ENCODE measurements around the gene TECPR1.

TECPR1 gene

GRCh38 chr7:98232799-98233198 is 19.2 kb downstream of the TECPR1 start:
- Histone ChIP-seq H3K9ac (ENCODE audit: low read depth, low read length) (no peak overlapping the region), H3K9me3 (ENCODE audit: control insufficient read depth, insufficient read depth, low read length) (no peaks in the 10 kb centered on the region), H3K36me3 (ENCODE audit: insufficient read depth, low read length) (no peaks in the 10 kb centered on the region; the same call in 1 of the 2 replicates), H3K4me1 (ENCODE audit: insufficient read depth, low read length) (no peaks in the 10 kb centered on the region)

DNA sequence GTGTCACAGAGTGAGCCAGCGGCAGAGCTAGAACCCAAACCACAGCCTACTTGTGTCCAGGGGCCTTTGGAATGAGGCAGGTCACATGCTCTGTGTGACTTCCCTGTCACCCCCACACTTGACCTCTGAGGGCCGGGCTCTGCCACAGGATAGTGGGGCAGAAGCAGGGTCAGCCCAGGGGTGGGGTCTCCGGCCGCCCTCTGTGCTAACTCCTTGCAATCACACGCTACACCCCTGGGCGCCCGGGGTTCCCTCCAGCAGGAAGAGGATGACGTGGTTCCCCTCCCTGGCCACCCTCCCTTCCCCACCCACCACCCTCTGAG is 19.8 kb downstream of the TECPR1 start:
- H3K9ac ChIP-seq (ENCODE audit: low read depth, low read length), result no peak overlapping the region
- no peaks in the 10 kb centered on the region; the same call in 1 of the 2 replicates for H3K36me3 ChIP-seq (ENCODE audit: insufficient read depth, low read length)
- no peaks in the 10 kb centered on the region for H3K4me1 ChIP-seq (ENCODE audit: insufficient read depth, low read length)
- H3K9me3 ChIP-seq (ENCODE audit: control insufficient read depth, insufficient read depth, low read length), result no peaks in the 10 kb centered on the region

GRCh38 chr7:98231493-98232262 is 20.4 kb downstream of the TECPR1 start:
- Histone ChIP-seq H3K36me3 (ENCODE audit: insufficient read depth, low read length) (no peaks in the 10 kb centered on the region; the same call in 1 of the 2 replicates), H3K9me3 (ENCODE audit: control insufficient read depth, insufficient read depth, low read length) (no peaks in the 10 kb centered on the region), H3K4me1 (ENCODE audit: insufficient read depth, low read length) (no peaks in the 10 kb centered on the region), H3K9ac (ENCODE audit: low read depth, low read length) (no peak overlapping the region)

- H3K9ac ChIP-seq (ENCODE audit: low read depth, low read length), result no peak overlapping the region
- H3K9me3 ChIP-seq (ENCODE audit: control insufficient read depth, insufficient read depth, low read length), result no peaks in the 10 kb centered on the region
- no peaks in the 10 kb centered on the region; the same call in 1 of the 2 replicates for H3K36me3 ChIP-seq (ENCODE audit: insufficient read depth, low read length)
- H3K4me1 ChIP-seq (ENCODE audit: insufficient read depth, low read length), result no peaks in the 10 kb centered on the region
Observed at GRCh38 chr7:98230746-98231471, 21.1 kb downstream of the TECPR1 start.

DNA sequence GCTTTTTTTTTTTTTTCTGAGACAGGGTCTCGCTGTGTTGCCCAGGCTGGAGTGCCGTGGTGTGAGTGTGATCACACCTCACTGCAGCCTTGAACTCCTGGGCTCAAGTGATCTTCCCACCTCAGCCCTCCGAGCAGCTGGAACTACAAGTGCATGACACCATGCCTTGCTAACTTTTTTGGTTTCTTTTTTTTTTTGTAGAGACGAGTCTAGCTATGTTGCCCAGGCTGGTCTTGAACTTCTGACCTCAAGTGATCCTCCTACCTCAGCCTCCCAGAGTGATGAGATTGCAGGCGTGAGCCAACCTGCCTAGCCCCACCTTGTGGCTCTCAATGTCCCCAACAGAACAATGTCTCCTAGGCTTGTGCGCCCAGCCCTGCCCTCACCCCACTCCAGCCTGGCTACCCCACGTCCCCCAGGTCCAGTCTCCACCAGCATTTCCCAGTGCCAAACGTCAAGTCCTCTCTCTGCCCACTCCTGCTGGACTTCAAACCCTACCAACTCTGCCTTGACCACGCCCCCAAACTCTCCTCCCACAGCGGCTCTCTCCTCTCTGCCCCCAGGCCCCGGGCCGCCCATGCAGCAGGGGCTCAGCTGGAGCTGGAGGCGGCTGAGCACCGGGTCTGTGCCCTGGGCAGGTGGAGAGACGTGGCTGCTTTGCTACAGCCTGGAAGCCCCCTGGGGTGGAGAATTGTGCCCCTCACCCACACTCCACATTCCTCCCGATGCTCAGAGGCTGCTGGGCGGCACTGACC is 21.9 kb downstream of the TECPR1 start:
- Histone ChIP-seq H3K9ac (ENCODE audit: low read depth, low read length) (no peak overlapping the region), H3K36me3 (ENCODE audit: insufficient read depth, low read length) (no peaks in the 10 kb centered on the region; the same call in 1 of the 2 replicates), H3K9me3 (ENCODE audit: control insufficient read depth, insufficient read depth, low read length) (no peaks in the 10 kb centered on the region), H3K4me1 (ENCODE audit: insufficient read depth, low read length) (no peaks in the 10 kb centered on the region)

DNA sequence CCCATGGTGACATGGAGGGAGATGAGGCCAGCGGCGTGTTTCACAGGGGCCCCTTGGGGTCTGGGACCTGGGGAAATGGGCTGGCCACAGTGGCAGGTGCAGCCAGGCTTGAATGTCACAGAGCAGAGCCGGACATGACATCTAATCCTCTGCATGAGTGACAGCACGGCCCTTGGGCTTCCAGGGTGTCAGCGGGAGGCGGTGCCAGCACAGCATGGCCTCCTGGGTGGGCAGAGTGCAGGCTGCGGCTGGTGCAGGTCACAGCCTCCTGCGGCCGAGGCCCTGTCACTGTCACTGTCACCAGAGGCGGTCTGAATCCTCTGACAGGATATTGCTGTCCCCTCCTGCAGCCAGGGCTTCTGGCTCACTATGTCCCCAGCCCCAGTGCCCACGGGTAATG is 22.6 kb downstream of the TECPR1 start:
- Histone ChIP-seq H3K36me3 (ENCODE audit: insufficient read depth, low read length) (no peaks in the 10 kb centered on the region; the same call in 1 of the 2 replicates), H3K4me1 (ENCODE audit: insufficient read depth, low read length) (no peaks in the 10 kb centered on the region), H3K9me3 (ENCODE audit: control insufficient read depth, insufficient read depth, low read length) (no peaks in the 10 kb centered on the region), H3K9ac (ENCODE audit: low read depth, low read length) (no peak overlapping the region)

DNA sequence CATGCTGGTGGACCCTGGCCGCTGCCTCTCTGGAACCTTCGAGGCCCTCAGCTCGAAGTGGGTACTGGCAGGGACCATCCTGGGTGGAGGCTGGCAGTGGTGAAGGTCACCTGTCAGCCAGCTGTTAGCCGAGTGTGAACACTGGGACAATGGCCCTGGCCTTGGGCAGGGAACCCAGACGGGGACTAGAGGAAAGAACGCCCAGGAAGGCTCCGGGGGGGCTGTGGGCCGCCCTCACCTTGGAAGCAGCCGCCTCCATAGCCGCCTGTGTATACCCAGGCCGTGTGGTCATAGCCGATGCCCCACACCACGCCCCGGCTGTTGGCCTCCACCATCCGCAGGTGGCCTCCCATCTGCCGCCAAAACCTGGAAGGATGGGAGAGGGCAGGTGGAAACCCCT is 23.2 kb downstream of the TECPR1 start:
- no peaks in the 10 kb centered on the region for H3K4me1 ChIP-seq (ENCODE audit: insufficient read depth, low read length)
- H3K36me3 ChIP-seq (ENCODE audit: insufficient read depth, low read length), result no peaks in the 10 kb centered on the region; the same call in 1 of the 2 replicates
- no peak overlapping the region for H3K9ac ChIP-seq (ENCODE audit: low read depth, low read length)
- H3K9me3 ChIP-seq (ENCODE audit: control insufficient read depth, insufficient read depth, low read length), result no peaks in the 10 kb centered on the region

- Histone ChIP-seq H3K4me1 (ENCODE audit: insufficient read depth, low read length) (no peaks in the 10 kb centered on the region), H3K9ac (ENCODE audit: low read depth, low read length) (no peak overlapping the region), H3K9me3 (ENCODE audit: control insufficient read depth, insufficient read depth, low read length) (no peaks in the 10 kb centered on the region), H3K36me3 (ENCODE audit: insufficient read depth, low read length) (no peaks in the 10 kb centered on the region; the same call in 1 of the 2 replicates)
Observed at GRCh38 chr7:98227939-98228338, 24.1 kb downstream of the TECPR1 start.

GRCh38 chr7:98225913-98226614 is 26.0 kb downstream of the TECPR1 start:
- no peak overlapping the region for H3K9ac ChIP-seq (ENCODE audit: low read depth, low read length)
- H3K9me3 ChIP-seq (ENCODE audit: control insufficient read depth, insufficient read depth, low read length), result no peaks in the 10 kb centered on the region
- no peaks in the 10 kb centered on the region for H3K4me1 ChIP-seq (ENCODE audit: insufficient read depth, low read length)
- no peaks in the 10 kb centered on the region; the same call in 1 of the 2 replicates for H3K36me3 ChIP-seq (ENCODE audit: insufficient read depth, low read length)

GRCh38 chr7:98224701-98225181 is 27.3 kb downstream of the TECPR1 start:
- Histone ChIP-seq H3K36me3 (ENCODE audit: insufficient read depth, low read length) (no peaks in the 10 kb centered on the region), H3K9ac (ENCODE audit: low read depth, low read length) (no peak overlapping the region), H3K9me3 (ENCODE audit: control insufficient read depth, insufficient read depth, low read length) (no peaks in the 10 kb centered on the region), H3K4me1 (ENCODE audit: insufficient read depth, low read length) (no peaks in the 10 kb centered on the region)

DNA sequence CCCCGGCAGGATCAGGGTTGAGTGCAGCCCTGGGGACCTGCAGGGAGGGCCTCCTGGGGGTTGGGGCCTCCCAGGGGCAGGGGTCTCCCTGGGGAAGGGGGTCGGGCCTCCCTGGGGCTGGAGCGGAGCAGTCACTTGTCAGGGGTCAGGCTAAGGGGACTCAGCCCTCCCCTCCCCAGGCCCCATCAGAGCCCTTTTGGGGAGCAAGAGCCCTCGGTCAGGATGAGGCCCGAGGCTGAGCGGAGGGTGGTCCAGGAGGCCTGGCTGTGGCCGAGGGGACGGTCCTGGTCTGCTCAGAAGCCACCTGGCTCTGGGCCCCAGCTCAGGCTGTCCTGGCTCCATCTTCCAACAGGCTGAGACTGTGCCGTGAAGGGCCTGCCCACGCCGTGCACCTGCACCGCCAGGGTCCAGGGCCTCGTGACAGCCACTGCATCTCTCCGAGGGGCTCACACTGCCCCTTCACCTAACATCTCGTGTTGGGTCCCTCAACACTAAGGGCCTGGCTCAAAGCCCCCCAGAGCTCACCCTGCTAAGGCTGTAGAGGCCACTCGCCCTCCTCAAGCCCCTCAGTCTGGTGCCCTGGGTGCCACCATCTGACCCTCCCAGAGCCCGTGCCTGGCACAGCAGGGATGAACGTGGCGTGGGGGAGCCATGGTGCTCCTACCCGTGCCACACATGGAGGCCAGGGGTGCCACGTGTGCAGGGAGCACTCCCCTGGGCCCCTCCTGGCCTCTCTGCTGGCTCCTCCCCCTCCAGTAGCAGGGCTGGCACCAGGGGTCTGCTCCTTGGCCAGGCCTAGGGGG is 27.9 kb downstream of the TECPR1 start:
- H3K36me3 ChIP-seq (ENCODE audit: insufficient read depth, low read length), result no peaks in the 10 kb centered on the region
- H3K9ac ChIP-seq (ENCODE audit: low read depth, low read length), result no peak overlapping the region

DNA sequence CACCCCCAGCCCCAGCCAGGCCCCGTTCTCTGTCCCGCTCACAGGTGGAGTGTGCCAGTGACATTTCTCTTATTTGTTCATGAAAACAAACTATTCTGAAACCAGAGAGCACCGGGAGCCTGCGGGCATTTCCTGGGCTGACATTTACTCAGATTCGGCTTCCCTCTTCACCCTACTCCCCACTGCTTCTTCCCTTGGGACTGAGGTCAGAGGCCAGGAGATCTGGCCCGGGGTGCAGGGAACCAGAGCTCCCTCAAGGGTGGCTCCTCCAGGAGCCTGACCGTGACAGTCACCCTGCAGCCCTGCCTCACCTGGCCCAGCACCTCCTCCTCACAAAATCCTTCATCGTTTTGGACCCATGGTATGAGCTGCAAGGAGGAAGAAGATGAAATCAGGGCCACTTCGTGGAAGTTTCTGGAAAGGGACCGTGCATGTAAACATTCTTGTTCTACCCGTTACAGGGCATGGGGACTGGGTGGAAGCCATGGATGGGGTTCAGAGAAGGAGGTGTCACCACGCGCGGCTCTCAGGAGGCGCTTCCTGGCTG is 28.6 kb downstream of the TECPR1 start:
- Histone ChIP-seq H3K4me1 (ENCODE audit: insufficient read depth, low read length) (peaks cover under 1% of the 10 kb centered on the region; the same call in 1 of the 2 replicates), H3K9ac (ENCODE audit: low read depth, low read length) (no peak overlapping the region), H3K9me3 (ENCODE audit: control insufficient read depth, insufficient read depth, low read length) (no peaks in the 10 kb centered on the region), H3K36me3 (ENCODE audit: insufficient read depth, low read length) (no peaks in the 10 kb centered on the region)

More for the DNA sequence above, 27.9 kb downstream of the TECPR1 start:
- no peaks in the 10 kb centered on the region for H3K4me1 ChIP-seq (ENCODE audit: insufficient read depth, low read length)
- no peaks in the 10 kb centered on the region for H3K9me3 ChIP-seq (ENCODE audit: control insufficient read depth, insufficient read depth, low read length)

- H3K36me3 ChIP-seq (ENCODE audit: insufficient read depth, low read length), result no peaks in the 10 kb centered on the region
- peaks cover 2% of the 10 kb centered on the region; the same call in 1 of the 2 replicates for H3K4me1 ChIP-seq (ENCODE audit: insufficient read depth, low read length)
- no peaks in the 10 kb centered on the region for H3K9me3 ChIP-seq (ENCODE audit: control insufficient read depth, insufficient read depth, low read length)
- no peak overlapping the region for H3K9ac ChIP-seq (ENCODE audit: low read depth, low read length)
Observed at GRCh38 chr7:98222533-98223195, 29.4 kb downstream of the TECPR1 start.

Measured in ES-I3 (cell line).